Caki2 (cell line): ENCODE results near the gene MGMT. TPM values are rescaled to one million over a fixed set of nuclear protein-coding genes. Genes with fewer than 3 reads are reported as not detected.

ENCODE experiments used
- DNase-seq: peaks from one replicate; pipeline ENCODE4 v3.0.0-alpha.2; 2015; ENCODE audit warnings: low read depth
- in situ Hi-C: cut with HindIII; loops from 2 replicates; pipeline ENCODE4 v1.10.0; 2016; ENCODE audit warnings: low sequenced_read_pairs, low pct_unique_long_range_greater_than_20kb, mixed read lengths
- total RNA-seq: library from RNA; depleted of rRNA; stranded (reverse); fragments of >200 nt; shearing (Covaris generic); gene quantifications from 2 replicates; pipeline ENCODE4 v1.2.3, GENCODE V29; 2014; ENCODE audit warnings: low replicate concordance

MGMT gene
- total RNA-seq, 1 experiment from 2014 or later: 101 TPM

DNA sequence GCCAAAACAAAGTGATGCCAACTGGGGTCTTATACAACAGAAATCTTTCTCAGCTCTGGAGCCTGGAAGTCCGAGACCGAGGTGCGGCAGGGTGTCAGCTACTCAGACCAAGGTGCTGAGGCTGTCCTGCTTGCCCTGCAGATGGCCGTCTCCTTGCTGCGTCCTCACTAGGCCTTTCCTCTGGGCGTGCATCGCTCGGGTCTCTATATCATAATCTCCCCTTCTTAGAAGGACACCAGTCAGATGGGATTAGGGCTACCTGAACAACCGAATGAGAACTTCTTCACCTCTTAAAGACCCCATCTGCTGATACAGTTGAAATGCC lies 252.3 kb downstream of the MGMT start:
- no peak for DNase-seq
- in situ Hi-C loops: no loop called here

DNA sequence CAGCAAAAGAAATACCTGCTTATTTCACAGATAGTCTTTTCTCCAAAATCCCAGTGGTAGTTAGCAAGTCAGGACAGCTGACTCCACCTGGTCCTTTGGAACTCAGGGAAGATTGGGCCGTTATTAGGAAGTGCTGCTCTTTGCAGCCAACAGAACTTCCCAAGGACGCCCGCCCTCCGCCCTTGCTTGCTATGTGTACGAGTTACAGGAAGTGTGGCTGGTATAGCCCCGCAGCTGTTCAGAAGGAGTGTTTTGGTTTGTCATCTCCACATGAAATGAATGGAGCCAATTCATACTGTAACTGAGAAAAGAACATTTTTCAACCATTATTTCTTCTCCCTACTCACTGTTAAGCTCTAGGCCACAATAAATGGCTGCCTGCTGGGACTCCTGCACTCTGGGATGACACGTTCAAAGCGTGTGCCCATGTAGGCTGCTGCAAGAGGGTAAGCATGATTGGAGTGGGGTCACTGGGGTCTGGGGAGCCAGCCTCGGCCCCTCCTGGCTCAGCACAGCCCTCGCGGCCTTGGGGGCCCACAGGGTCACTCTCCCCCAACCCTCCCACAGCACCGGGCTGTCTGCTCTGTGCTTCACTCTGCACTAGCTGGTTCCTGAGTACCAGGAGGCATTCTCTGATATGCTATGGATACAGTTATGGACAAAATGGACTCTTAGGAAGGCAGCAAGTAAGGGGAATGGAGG lies 253.0 kb downstream of the MGMT start:
- in situ Hi-C loops: no loop called here
- DNase-seq: no peak

DNA sequence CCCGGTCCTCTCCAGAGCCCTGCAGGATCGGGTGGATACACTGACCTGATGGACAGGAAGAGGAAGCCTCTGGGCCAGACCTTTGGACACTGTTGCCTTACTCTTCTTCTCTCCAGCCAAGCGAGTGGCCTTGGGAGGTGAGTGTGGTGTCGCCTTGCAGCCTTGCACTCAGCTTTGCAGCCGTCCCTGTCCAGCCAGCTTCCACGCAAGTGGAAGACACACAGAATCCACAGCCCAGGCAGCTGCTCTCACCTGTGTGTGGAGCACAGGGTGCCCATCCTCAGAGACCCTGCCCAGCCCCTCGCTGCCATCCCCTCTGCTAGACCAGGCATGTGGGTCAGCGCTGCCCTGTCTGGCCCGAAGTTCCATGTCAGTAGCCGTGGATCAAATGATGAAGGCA lies 258.0 kb downstream of the MGMT start:
- in situ Hi-C loops: no loop called here
- DNase-seq: no peak

DNA sequence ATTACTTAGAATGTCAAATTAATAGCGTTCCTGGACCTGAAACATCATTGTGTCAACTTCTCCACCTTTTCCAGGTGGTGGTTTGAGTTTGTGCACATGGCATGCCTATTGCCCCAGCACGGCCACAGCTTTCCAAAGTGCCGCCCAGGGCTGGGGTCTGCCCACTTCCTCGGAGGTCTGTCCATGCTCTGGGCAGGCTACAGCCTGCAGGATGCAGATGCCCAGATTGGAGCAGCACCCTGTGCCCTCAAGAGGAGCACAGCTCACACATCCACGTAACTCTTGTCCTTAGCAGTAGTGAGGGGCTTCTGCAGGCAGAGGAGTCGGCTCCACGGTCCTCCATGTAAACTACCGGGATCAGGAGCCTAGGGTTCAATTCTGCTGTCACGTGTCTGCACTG lies 258.4 kb downstream of the MGMT start:
- in situ Hi-C loops: no loop called here
- DNase-seq: no peak

DNA sequence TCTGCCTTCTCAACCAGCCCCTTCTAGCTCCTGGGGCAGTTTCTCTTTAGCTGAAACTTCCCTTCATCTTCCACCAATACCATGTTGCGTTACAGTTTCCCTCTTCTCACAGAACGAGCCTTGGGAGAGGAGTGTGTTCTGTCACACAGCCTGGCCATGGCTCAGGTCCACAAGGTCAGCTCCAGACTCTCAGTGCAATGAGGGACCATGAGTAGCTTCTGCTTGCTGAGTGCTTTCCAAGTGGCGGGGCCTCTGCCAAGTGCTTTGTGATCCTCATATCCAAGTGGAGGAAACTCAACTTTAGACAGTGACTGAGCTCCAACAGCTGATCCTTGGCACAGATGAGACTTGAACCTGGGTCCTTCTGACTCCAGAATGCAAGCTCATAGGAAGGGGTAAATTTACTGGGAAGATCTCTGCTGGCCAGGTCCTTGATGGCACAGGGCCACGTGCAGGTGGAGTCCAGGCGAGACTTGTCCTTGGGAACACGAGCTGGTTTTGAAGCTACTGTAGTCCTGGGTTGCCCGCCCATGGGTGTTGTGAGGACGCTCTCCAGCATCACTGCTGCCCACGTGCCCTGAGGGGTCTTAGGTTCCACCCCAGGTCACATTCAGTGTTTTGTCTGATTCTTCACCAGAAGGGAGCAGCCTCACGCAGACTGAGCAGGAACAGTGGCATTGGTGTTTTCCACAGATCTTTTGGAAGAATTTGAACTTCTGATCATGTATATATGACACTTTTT lies 259.0 kb downstream of the MGMT start:
- no peak for DNase-seq
- in situ Hi-C loops: no loop called here

DNA sequence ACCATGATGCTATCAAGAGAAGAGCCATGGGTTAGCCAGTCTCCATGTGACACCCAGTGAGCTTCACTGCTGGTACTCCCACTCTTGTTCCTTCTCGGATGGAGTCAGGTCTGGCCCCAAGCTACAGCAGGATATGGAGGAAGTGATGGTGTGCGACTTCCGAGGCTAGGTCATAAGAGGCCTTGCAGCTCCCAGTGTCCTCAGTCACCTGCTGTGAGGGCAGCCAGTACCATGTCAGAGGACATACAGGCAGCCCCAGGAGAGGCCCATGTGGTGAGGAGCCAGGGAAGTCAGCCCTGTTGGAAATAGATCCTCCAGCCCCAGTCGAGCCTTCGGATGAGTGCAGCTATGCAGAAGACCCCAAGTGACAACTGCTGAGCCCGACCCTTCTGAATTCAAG lies 260.0 kb downstream of the MGMT start:
- in situ Hi-C loops: no loop called here
- DNase-seq: no peak

DNA sequence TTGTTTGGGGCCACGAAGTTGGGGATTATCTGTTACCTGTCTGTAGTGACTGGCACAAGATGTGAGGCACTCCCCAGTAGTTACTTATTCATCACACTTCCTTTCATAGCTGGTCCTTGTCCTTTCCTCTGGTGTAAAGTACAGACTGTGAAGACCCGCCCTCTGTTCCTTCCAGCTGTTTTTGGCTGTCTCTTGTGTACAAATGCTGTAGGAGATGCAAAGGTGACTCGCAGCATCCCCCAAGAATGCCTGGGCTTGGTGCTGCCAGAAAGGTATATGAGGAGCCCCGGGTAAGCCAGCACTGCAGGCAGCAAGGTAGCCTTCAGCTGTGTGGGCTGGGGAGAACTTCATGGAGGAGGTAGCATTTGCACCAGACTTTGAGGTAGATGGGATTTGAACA lies 260.5 kb downstream of the MGMT start:
- no peak for DNase-seq
- in situ Hi-C loops: no loop called here

DNA sequence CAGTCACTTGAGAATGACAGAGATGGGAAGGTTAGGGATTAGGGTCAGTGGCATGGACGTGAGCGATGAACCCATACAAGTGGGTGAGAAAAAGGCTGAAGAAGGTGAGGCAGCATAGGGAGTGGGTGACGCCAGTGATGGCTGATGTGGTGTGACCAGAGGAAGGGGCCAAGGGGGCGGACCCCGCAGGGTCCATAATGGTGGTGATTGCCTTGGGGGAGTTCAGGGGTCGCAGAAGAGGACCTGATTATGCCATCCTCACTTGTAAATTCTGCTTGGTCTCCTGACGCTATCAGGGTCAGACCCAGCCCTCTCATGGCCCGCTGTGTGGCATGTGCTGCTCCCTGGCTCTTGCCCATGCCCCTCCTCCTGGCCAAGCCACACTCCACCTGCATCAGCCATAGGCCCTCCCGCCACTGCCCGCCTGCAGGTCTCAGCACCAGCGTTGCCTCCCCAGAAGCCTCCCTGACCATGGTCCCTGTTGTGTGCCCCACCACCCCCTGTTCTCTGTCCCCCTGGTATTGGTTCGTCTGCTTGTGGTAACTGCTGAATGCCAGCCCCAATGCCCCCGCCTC lies 261.3 kb downstream of the MGMT start:
- DNase-seq: no peak
- in situ Hi-C loops: no loop called here

DNA sequence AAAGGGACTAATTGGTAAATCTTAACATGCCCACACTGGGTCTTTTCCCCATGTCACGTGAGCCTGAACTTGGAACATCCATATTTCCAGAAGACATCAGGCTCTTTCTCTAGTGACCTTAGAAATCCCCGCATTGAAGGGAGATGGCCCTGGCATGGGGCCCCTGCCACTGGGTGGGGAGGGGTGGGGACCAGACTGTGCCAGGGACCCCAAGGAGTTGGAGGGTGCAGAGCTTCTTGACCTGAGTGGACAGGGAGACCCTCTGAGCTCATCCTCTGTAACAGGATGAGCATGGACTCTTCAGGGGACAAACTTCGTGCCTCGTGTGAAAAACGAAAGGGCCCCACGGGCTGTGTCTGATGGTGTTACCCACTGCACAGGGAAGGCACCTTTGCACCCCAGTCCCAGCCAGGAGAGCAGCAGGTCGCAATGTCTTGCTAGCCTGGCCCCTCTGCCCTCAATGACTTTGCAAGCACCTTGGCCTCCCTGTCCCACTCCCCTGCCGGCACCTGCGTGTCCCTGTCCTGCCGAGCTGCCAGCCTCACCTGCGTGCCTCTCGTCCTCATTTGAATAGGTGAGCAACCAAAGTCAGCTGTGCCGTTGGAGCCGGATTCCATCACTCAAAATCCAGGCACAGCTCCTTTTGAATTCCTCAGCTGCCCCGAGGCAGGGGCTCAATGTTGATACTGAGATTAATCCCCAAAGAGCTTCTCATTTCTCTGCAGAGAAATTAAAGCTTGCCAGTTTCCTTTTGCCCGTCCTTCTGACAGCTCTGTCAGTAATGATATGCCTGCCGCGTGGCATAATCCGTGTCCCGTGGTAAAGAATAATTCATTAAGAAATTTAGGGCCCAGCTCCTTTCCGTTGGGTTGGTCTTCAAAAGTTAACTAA lies 262.1 kb downstream of the MGMT start:
- DNase-seq: no peak
- in situ Hi-C loops: no loop called here

DNA sequence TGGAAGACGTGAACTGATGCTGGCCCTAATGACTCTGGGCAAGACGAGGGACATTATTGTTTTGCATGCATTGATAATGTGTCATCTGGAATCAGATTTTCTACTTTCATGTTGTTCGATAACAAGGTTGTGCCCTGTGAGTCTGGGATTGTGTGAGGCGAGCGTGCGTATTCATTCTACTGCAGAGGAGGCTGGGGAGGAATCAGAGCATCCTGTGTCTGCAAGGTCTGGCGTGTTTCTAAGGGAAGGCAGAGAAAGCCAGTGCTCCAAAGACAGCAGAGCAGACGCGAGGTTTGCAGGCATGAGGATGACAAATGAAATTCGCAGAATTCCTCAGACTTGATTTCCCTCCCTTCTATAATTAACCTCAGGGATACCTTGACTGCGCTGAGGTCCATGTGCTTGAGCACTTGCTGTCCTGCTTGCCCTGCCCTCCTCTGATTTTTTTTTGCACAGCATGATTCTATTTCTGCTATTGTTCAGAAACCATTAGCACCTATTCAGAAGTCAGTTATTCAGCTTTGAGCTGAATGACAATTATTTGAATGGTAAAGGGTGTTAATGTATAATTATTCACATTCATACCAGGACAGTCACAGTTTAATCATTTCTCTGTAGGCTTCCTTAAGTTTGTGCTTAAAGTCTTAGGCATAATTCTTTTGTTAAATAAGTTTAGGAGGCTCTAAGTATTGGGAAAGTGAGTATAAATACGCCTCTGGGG lies 263.4 kb downstream of the MGMT start:
- in situ Hi-C loops: no loop called here
- DNase-seq: peak; percentile 58

DNA sequence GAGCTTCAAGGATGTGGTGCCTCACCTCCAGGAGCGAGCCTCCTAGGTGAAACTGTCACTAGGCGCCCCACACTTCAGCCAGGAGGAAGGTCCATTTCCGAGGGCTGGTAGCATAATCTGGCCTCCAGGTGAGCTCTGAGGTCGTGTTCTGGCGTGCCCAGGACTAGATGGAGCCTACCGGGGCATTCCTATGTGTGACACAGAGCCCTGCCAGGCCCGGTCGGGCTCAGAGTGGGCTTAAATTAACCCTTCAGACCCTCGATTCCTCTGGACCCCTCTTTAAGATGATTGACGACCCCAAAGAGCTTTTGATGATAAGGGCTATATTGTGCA lies 263.9 kb downstream of the MGMT start:
- peak; percentile 49 for DNase-seq
- in situ Hi-C loops: no loop called here

DNA sequence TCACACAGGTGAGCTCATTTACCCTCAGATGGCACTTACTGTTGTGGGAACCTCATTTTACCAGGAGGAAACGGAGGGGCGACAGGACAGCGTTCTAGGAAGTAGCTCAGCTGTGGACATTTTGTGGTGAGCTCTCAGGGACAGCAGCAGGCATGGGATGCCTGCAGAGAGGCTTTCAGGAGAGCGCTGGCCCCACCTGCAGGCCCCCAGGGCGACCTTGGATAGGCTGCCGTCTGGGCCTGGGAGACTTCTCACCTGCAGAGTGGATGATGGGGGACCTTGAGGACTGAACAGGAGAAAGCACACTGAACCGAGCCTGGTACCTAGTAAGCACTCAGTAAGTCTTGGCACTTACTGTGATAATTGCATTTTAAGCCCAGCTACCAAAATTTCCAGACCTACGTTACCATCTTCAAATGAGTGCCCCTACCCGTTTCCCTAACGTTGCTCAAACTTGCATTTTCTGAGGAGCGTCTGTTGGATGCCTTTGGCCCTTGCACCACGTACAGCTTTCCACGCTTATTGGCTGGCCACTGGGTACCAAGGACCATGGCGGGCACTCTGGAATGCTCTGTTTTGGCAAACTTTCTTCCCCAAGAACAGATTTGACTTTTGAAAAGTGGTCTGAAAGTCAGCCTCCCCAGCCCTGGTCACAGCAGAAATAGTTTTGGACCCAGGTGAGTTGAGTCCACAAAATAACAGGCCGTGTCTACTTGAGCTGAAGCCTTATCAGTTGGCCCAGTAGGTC lies 273.7 kb downstream of the MGMT start:
- in situ Hi-C loops: no loop called here
- DNase-seq: no peak

DNA sequence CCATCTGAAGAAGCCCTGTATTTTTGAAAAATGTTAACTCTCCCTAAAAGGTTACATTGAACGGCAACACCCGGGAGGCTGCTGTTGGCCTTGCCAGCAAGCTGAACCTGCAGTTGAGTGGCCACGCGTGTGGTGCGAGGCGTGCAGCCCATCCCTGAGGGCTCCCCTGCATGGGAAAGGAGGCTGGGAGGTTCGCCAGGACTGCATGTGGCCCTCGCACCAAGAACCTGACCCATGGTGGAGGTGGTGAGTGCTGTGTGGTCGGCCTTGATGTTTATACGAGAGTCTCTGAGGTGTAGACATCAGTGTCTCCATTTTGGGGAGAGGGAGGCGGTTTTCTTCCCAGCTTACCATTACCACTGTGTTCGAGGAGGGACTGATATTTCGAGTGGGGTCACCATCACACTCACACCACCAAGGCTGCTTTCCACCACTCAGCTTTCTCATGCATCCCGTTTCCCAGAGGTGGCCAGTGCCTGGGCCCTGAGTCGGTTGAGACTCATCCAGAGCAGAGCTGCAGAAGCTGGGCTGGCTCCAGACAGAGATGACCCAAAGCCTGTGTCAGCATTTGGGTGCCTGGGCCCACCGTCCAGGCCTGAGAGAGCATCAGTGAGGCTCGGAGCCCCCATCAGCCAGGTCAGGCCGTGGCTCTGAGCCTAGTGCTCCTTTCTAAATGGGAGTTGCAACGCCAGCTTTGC lies 274.4 kb downstream of the MGMT start:
- in situ Hi-C loops: no loop called here
- DNase-seq: no peak

DNA sequence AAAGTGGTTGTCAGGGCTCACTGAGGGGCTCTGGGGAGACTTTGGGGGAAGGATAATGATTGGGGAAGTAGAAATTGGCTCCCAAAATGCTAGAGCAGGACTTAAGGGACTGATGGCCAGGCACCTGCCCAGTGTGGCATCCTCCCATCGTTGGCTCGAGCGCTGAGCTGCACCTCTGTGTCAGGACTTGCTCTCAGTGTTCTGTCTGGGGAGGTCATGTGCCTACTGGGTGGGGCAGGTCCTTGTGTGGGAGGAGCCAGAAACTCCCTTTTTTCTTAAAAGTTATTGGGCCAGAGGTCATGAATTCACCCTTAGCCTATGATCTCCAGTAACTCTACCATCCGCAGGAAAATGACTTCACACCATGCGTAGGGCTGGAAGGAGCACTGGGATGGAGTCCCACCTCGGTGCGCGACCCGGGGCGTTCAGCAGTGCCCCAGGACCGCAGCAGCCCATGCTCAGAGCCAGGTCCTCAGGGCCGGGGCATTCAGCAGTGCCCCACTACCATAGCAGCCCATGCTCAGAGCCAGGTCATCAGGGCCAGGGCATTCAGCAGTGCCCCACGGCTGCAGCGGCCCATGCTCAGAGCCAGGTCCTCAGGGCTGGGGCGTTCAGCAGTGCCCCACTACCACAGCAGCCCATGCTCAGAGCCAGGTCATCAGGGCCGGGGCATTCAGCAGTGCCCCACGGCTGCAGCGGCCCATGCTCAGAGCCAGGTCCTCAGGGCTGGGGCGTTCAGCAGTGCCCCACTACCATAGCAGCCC lies 275.1 kb downstream of the MGMT start:
- in situ Hi-C loops: no loop called here
- DNase-seq: no peak

DNA sequence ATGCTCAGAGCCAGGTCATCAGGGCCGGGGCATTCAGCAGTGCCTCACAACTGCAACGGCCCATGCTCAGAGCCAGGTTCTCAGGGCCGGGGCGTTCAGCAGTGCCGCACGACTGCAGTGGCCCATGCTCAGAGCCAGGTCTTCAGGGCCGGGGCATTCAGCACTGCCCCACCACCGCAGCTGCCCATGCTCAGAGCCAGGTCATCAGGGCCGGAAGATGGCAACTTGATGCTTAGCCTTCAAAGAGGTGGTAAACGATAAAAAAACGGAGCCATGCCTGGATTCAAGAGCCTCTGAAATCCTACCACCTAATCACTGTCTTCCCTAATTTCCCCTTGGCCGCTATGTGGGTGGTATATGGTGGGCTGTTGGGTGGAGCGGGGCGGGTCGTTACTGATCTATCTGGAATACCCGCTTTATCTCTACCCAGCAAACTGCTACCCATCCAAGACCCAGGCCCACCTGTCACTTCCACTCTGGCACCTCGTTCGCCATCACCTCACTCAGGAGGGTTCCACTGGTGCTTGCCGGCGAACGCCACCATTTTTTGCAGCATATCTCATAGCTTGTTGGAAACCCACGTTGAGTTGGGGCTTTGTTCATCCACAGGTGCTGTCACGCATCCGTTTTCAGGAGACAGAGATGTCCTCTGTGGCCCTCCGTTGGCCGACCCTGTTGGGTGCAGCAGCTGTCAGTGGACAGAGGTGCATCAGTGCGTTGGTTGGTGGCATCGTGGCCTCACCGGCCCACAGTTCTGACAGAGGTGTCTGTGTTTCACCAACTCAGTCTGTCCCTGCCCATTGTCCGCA lies 275.9 kb downstream of the MGMT start:
- in situ Hi-C loops: no loop called here

DNA sequence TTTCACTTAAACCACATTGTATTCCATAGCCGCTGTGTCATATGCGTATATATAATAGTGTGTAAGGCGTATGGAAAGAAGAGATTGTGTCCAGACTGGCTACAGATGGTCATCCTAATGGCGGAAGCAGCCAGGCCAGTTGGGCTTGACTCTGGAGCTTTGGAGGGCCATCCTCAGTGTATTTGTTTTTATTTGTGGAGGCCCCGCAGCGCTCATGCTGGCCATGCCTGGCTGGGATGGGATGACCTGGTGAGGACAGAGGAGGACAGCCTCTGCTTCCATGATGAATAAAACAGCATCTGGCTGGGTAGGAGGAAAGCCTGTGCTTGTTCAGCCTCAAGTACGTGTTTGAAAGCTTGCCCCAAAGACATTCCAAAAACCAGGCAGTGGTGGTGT lies 276.7 kb downstream of the MGMT start:
- no peak for DNase-seq
- in situ Hi-C loops: no loop called here

More for the DNA sequence above, 275.9 kb downstream of the MGMT start:
- no peak for DNase-seq
